Right renal pelvis (tissue), 4 donors: ENCODE data around the gene RAB3B. TPM values are rescaled to one million over a fixed set of nuclear protein-coding genes. Genes with fewer than 3 reads are reported as not detected.

ENCODE experiments used
- DNase-seq, 4 donors: peaks; one replicate each; pipeline ENCODE4 v3.0.0-alpha.2; 2013; ENCODE audit warnings: low read depth in 4 of 4, low spot score in 3 of 4, missing footprints in 1 of 4
- polyA plus RNA-seq, 4 donors: library from polyadenylated mRNA; unstranded; fragments of 120-200 nt; gene quantifications; one replicate each; pipeline ENCODE4 v1.2.1, GENCODE V29; 2013; ENCODE audit not compliant: insufficient read length in 4 of 4

The RAB3B gene
- polyA plus RNA-seq, 4 donors: 4.4 to 5.7 (median 4.8) TPM

GRCh38 chr1:51958824-51959223, 31.7 kb downstream of the RAB3B start:
- no peak for DNase-seq

GRCh38 chr1:51957618-51958017, 32.9 kb downstream of the RAB3B start:
- no peak for DNase-seq

GRCh38 chr1:51956528-51957509, 33.7 kb downstream of the RAB3B start:
- no peak for DNase-seq

GRCh38 chr1:51955797-51956527, 34.5 kb downstream of the RAB3B start:
- DNase-seq: no peak

- no peak for DNase-seq
Measured at GRCh38 chr1:51954783-51955182, 35.7 kb downstream of the RAB3B start.

- no peak for DNase-seq
Measured at GRCh38 chr1:51953079-51953478, 37.4 kb downstream of the RAB3B start.

- no peak for DNase-seq
Measured at GRCh38 chr1:51952638-51953037, 37.9 kb downstream of the RAB3B start.

GRCh38 chr1:51950701-51951100, 39.8 kb downstream of the RAB3B start:
- DNase-seq: no peak

GRCh38 chr1:51949014-51949702, 41.3 kb downstream of the RAB3B start:
- no peak for DNase-seq

- DNase-seq: no peak
Measured at GRCh38 chr1:51948491-51948915, 42.0 kb downstream of the RAB3B start.

- DNase-seq: no peak
Measured at GRCh38 chr1:51946300-51946699, 44.2 kb downstream of the RAB3B start.

- no peak for DNase-seq
Measured at GRCh38 chr1:51945591-51945990, 44.9 kb downstream of the RAB3B start.

GRCh38 chr1:51942281-51942680, 48.2 kb downstream of the RAB3B start:
- DNase-seq: no peak

- no peak for DNase-seq
Measured at GRCh38 chr1:51941528-51941927, 49.0 kb downstream of the RAB3B start.

GRCh38 chr1:51937112-51937511, 53.4 kb downstream of the RAB3B start:
- no peak for DNase-seq

- no peak for DNase-seq
Measured at GRCh38 chr1:51936531-51936930, 54.0 kb downstream of the RAB3B start.

GRCh38 chr1:51933344-51933743, 57.2 kb downstream of the RAB3B start:
- no peak for DNase-seq

- DNase-seq: no peak
Measured at GRCh38 chr1:51930329-51930728, 60.2 kb downstream of the RAB3B start.

- DNase-seq: no peak
Measured at GRCh38 chr1:51928896-51929295, 61.6 kb downstream of the RAB3B start.

- no peak for DNase-seq
Measured at GRCh38 chr1:51927029-51927428, 63.5 kb downstream of the RAB3B start.

GRCh38 chr1:51926171-51926812, 64.2 kb downstream of the RAB3B start:
- no peak for DNase-seq
